Measurements from ENCODE around the gene CXCL13. TPM values are rescaled to one million over a fixed set of nuclear protein-coding genes. Genes with fewer than 3 reads are reported as not detected.
A peak's percentile ranks its signal among the peaks of the same experiment; 100 is the strongest.
"Not testable (repeated sequence)": the region's sequence is repeated elsewhere in the genome, so short reads cannot be mapped to it uniquely, and the experiment has no call there.

The CXCL13 gene
- total RNA-seq, 4 donors from 2014 or later: 1.2 to 1.9 (median 1.3) TPM; not detected in 1

DNA sequence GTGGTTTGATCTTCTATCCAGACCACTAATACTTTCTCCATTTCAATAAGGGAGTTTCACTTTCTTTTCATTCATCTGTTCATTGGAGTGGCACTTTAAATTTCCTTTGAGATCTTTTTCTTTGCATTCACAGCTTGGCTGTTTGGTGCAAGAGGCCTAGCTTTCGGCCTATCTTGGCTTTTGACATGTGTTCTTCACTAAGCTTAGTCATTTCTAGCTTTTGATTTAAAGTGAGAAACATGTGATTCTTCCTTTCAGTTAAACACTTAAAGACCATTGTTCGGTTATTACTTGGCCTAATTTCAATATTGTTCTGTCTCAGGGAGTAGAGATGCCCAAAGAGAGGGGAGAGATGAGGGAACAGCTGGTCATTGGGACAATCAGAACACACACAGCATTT is 24.3 kb downstream of the CXCL13 start:
- no peak for DNase-seq (ENCODE audit: low spot score in 2 of 2)
- Histone ChIP-seq H3K36me3 (no peaks in the 10 kb centered on the region), H3K4me3 (no peak overlapping the region), H3K4me1 (no peaks in the 10 kb centered on the region), H3K27me3 (no peaks in the 10 kb centered on the region), H3K9me3 (no peaks in the 10 kb centered on the region), H3K27ac (no peak overlapping the region)
- 60% methylated on average over 2 of the region's 2 CpGs for WGBS
- TF ChIP-seq EP300 (IDR thresholded peaks at IDR 0.05) (no peak), POLR2AphosphoS5 (IDR thresholded peaks at IDR 0.05) (no peak), POLR2A (IDR thresholded peaks at IDR 0.05) (no peak)
- TF ChIP-seq, protein P1, sequence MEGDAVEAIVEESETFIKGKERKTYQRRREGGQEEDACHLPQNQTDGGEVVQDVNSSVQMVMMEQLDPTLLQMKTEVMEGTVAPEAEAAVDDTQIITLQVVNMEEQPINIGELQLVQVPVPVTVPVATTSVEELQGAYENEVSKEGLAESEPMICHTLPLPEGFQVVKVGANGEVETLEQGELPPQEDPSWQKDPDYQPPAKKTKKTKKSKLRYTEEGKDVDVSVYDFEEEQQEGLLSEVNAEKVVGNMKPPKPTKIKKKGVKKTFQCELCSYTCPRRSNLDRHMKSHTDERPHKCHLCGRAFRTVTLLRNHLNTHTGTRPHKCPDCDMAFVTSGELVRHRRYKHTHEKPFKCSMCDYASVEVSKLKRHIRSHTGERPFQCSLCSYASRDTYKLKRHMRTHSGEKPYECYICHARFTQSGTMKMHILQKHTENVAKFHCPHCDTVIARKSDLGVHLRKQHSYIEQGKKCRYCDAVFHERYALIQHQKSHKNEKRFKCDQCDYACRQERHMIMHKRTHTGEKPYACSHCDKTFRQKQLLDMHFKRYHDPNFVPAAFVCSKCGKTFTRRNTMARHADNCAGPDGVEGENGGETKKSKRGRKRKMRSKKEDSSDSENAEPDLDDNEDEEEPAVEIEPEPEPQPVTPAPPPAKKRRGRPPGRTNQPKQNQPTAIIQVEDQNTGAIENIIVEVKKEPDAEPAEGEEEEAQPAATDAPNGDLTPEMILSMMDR (IDR thresholded peaks at IDR 0.05): no peak

DNA sequence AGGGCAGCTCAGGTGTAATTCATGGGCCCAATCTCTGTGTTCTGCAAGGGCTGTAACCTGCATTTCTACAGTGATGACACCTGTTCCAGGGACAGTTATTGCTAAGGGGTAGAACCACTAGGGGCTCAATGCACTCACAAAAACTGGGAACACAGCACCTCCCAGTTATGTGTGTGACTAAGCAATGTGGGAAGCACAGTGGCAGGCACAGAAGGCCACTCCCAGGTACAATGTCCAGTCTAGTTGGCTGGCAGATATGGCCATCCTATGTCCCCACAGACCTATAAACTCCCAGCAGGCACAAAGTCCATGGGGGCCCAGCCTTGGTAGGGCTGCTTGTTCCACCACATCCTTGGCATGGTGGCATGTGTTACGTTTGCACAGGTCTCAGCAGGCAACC is 25.7 kb downstream of the CXCL13 start:
- WGBS: 86% methylated on average over 1 of the region's 1 CpG
- TF ChIP-seq POLR2A (IDR thresholded peaks at IDR 0.05): no peak
- TF ChIP-seq EP300 (IDR thresholded peaks at IDR 0.05): no peak
- TF ChIP-seq, protein P1 (IDR thresholded peaks at IDR 0.05): no peak
- no peak for TF ChIP-seq POLR2AphosphoS5 (IDR thresholded peaks at IDR 0.05)
- H3K27me3 ChIP-seq: no peaks in the 10 kb centered on the region
- no peak overlapping the region for H3K4me3 ChIP-seq
- no peak for DNase-seq (ENCODE audit: low spot score in 2 of 2)
- H3K36me3 ChIP-seq: no peaks in the 10 kb centered on the region
- H3K4me1 ChIP-seq: no peaks in the 10 kb centered on the region
- no peaks in the 10 kb centered on the region for H3K9me3 ChIP-seq
- H3K27ac ChIP-seq: no peak overlapping the region

DNA sequence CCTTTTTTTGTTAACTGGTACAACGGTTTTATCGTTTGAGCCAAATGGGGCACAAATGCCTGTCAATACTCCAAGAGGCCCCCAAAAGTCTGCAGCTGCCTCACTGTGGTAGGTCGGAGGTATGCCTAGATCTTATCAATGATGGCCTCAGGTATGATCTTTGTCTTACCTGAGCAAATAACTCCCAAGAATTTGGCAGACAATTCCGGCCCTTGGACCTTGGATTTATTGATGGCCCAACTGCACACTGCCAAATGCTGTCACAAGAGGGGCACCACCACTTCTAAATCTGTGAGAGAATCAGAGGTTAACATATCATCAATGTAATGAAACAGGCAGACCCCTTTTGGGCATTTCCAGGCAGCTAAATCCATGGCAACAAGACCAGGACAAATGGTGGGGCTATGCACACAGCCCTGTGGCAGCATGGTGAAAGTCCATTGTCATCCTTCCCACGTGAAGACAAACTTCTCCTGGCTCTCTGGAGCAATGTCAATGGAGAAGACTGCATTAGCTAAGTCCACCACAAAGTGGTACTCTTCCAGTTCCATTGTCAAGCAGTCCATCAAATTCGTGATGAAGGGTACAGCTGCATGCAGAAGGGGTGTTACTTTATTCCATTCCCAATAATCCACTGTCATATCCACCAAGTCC is 28.6 kb downstream of the CXCL13 start:
- Histone ChIP-seq H3K4me3 (no peak overlapping the region), H3K36me3 (no peaks in the 10 kb centered on the region), H3K9me3 (no peaks in the 10 kb centered on the region), H3K27me3 (no peaks in the 10 kb centered on the region), H3K27ac (no peak overlapping the region), H3K4me1 (no peaks in the 10 kb centered on the region)
- 72% methylated on average over 6 of the region's 6 CpGs for WGBS
- no peak for DNase-seq (ENCODE audit: low spot score in 2 of 2)
- TF ChIP-seq POLR2AphosphoS5 (IDR thresholded peaks at IDR 0.05): no peak

DNA sequence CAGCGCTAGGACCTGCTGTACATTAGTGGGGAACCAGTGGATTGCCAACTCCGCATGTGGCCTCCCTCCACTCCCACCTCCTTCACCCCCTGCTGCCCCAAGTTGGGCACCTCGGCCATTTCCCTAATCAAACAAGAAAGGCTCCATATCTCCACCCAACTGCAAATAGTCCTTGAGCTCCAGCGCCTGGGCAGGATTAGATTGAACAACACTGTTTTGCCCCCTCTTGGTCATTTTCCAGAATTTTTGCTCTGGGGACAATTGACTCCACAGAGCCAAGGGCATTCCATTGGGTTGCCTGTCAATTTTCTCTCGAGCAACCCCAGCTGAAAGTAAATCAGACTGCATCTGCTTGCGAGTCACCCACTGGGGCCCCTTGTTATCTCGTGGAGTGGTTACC is 29.6 kb downstream of the CXCL13 start:
- no peaks in the 10 kb centered on the region for H3K4me1 ChIP-seq
- H3K27me3 ChIP-seq: no peaks in the 10 kb centered on the region
- TF ChIP-seq EP300 (IDR thresholded peaks at IDR 0.05) (no peak), POLR2AphosphoS5 (IDR thresholded peaks at IDR 0.05) (no peak), POLR2A (IDR thresholded peaks at IDR 0.05) (no peak)
- TF ChIP-seq, protein P1 (IDR thresholded peaks at IDR 0.05): no peak
- WGBS: 91% methylated on average over 7 of the region's 7 CpGs
- no peaks in the 10 kb centered on the region for H3K9me3 ChIP-seq
- H3K36me3 ChIP-seq: no peaks in the 10 kb centered on the region
- no peak overlapping the region for H3K27ac ChIP-seq
- no peak overlapping the region for H3K4me3 ChIP-seq
- DNase-seq (ENCODE audit: low spot score in 2 of 2): no peak

DNA sequence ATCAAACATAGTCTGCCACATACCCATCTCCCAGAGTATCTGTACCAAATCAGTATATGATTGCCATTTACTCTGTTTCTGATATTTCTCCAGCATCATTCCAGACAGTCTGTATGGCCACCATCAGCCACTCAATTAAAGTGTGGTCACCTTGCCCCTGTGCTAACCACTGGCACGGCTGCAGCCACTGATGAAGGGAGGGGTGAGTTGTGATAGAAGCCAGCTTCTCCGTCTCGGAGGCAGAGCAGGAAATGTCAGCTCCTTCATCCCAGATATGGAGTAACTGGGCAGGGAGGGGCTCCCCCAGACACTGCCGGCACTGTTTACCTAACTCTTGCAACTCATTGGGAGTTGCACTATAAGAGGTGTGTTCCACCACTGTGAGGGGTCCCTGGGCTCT is 30.3 kb downstream of the CXCL13 start:
- Histone ChIP-seq H3K4me1 (no peaks in the 10 kb centered on the region), H3K4me3 (no peak overlapping the region), H3K27me3 (no peaks in the 10 kb centered on the region), H3K9me3 (no peaks in the 10 kb centered on the region), H3K36me3 (no peaks in the 10 kb centered on the region), H3K27ac (no peak overlapping the region)
- DNase-seq (ENCODE audit: low spot score in 2 of 2): no peak
- TF ChIP-seq, protein P1 (IDR thresholded peaks at IDR 0.05): no peak
- TF ChIP-seq POLR2AphosphoS5 (IDR thresholded peaks at IDR 0.05) (no peak), EP300 (IDR thresholded peaks at IDR 0.05) (no peak), POLR2A (IDR thresholded peaks at IDR 0.05) (no peak)
- 75% methylated on average over 4 of the region's 4 CpGs for WGBS

DNA sequence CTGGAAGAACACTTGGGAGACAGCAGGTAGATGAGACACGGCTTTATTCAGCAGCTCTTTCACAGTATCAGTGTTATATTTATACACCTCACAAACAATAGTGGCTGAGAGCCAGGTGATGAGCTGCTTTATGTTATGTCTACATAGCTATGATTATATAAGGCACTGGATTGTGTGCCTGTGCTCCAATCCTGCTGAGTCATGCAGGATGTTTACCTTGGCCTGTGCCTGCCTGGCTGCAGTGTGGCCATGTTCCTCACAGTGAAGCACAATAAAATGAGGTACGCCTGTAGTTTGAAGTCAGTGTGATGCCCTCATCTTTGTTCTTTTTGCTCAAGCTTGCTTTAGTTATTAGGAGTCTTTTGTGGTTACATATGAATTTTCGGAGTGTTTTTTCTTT is 31.3 kb downstream of the CXCL13 start:
- 75% methylated on average over 3 of the region's 3 CpGs for WGBS
- no peak for DNase-seq (ENCODE audit: low spot score in 2 of 2)
- TF ChIP-seq, protein P1 (IDR thresholded peaks at IDR 0.05): no peak
- TF ChIP-seq POLR2AphosphoS5 (IDR thresholded peaks at IDR 0.05): peak in 1 of 3 donors; percentile 20
- TF ChIP-seq POLR2A (IDR thresholded peaks at IDR 0.05): no peak
- TF ChIP-seq EP300 (IDR thresholded peaks at IDR 0.05): no peak
- Histone ChIP-seq H3K9me3 (no peaks in the 10 kb centered on the region), H3K27me3 (no peaks in the 10 kb centered on the region), H3K36me3 (no peaks in the 10 kb centered on the region), H3K4me1 (no peaks in the 10 kb centered on the region), H3K27ac (peak overlapping the region; percentile 64), H3K4me3 (no peak overlapping the region)

DNA sequence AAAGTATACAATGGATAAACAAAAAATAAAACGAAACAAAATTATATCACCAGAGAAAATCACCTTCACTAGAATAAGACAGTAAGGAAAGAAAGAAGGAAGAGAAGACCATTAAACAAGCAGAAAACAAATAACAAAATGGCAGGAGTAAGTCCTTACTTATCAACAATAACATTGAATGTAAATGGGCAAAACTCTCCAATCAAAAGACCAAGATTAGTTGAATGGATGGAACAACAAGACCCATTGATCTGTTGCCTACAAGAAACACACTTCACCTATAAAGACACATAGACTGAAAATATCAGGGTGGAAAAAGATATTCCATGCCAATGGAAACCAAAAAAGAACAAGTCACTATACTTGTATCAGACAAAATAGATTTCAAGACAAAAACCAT is 38.4 kb downstream of the CXCL13 start:
- H3K36me3 ChIP-seq; H3K27me3 ChIP-seq; H3K4me1 ChIP-seq; DNase-seq (ENCODE audit: low spot score in 2 of 2); H3K4me3 ChIP-seq; H3K9me3 ChIP-seq; H3K27ac ChIP-seq: not testable (repeated sequence)
- WGBS: 97% methylated on average over 1 of the region's 1 CpG
